Prostate gland (tissue), 2 donors: Measurements from ENCODE around the gene STX16. TPM values are rescaled to one million over a fixed set of nuclear protein-coding genes. Genes with fewer than 3 reads are reported as not detected.
"Not testable (repeated sequence)": the region's sequence is repeated elsewhere in the genome, so short reads cannot be mapped to it uniquely, and the experiment has no call there.

Experiments
- DNase-seq: peaks from one replicate; pipeline ENCODE4 v3.0.0-alpha.2; 2019; ENCODE audit warnings: low spot score
- H3K27ac ChIP-seq, 2 donors: fragments of 200-600 bp; sonication (generic); 2 replicates each; pipeline ENCODE4 v1.5.1; 2017 to 2019
- H3K27me3 ChIP-seq: fragments of 200-600 bp; sonication (generic); replicated peaks from 2 replicates; pipeline ENCODE4 v1.5.1; 2019; ENCODE audit not compliant: insufficient read depth
- H3K36me3 ChIP-seq, 2 donors: fragments of 200-600 bp; sonication (generic); 1 replicate in 1 of 2; 2 replicates in 1 of 2; pipeline versions ENCODE4 v1.5.1 to v1.8.1; 2017 to 2019
- H3K4me1 ChIP-seq: fragments of 200-600 bp; sonication (generic); replicated peaks from 2 replicates; pipeline ENCODE4 v1.5.1; 2019
- H3K4me3 ChIP-seq, 2 donors: fragments of 200-600 bp; sonication (generic); 2 replicates each; pipeline ENCODE4 v1.5.1; 2017 to 2019
- H3K9me3 ChIP-seq: fragments of 200-600 bp; sonication (generic); 2 replicates; pipeline ENCODE4 v1.5.1; 2017
- CTCF ChIP-seq, 4 experiments: fragments of 200-600 bp in 2 of 4; fragments of 450-650 bp in 2 of 4; sonication (generic) in 2 of 4; IDR thresholded peaks; 1 replicate in 3 of 4; 2 replicates in 1 of 4; pipeline ENCODE4 v1.5.1; 2016 to 2019; ENCODE audit warnings: antibody characterized with exemption in 4 of 4, mild to moderate bottlenecking in 2 of 4, moderate library complexity in 2 of 4
- POLR2A ChIP-seq: fragments of 450-650 bp; IDR thresholded peaks from one replicate; pipeline ENCODE4 v1.6.1; 2016; ENCODE audit warnings: antibody characterized with exemption, mild to moderate bottlenecking
- POLR2AphosphoS5 ChIP-seq: sonication (generic); formaldehyde crosslinking; IDR thresholded peaks from one replicate; pipeline ENCODE4 v1.6.1; 2017; ENCODE audit warnings: antibody characterized with exemption
- WGBS: methylation state at CpG from one replicate; pipeline ENCODE4 v1.1.5; 2018; 5-methylcytosine and 5-hydroxymethylcytosine counted together
- intact Hi-C: fragments of 100-400 bp; cut with DNase I; formaldehyde crosslinking; loops from one replicate; pipeline ENCODE4 v1.14.2; 2022
- total RNA-seq, 2 donors: library from RNA; depleted of rRNA; stranded (reverse); fragments of >200 nt; gene quantifications; one replicate each; pipeline ENCODE4 v1.1.0, GENCODE V29; 2016

The STX16 gene
- total RNA-seq, 2 donors from 2014 or later: 34.3 to 115 TPM

- Histone ChIP-seq H3K27me3 (no peaks in the 10 kb centered on the region), H3K9me3 (no peaks in the 10 kb centered on the region), H3K36me3 (no peaks in the 10 kb centered on the region), H3K4me3 (no peak overlapping the region), H3K27ac (no peak overlapping the region), H3K4me1 (no peaks in the 10 kb centered on the region)
- DNase-seq: no peak
- no peak for TF ChIP-seq POLR2A
- TF ChIP-seq POLR2AphosphoS5: no peak
- no peak for TF ChIP-seq CTCF (IDR thresholded peaks at IDR 0.05)
- WGBS: 82% methylated on average over 9 of the region's 9 CpGs
- intact Hi-C loops: no loop called here
Observed at GRCh38 chr20:58722877-58723627, 72.0 kb downstream of the STX16 start.

- intact Hi-C loops: no loop called here
- no peak for TF ChIP-seq POLR2AphosphoS5
- TF ChIP-seq CTCF (IDR thresholded peaks at IDR 0.05): no peak
- TF ChIP-seq POLR2A: no peak
- no peak overlapping the region for H3K27ac ChIP-seq
- no peaks in the 10 kb centered on the region for H3K9me3 ChIP-seq
- H3K36me3 ChIP-seq: no peaks in the 10 kb centered on the region
- H3K4me1 ChIP-seq: no peaks in the 10 kb centered on the region
- 74% methylated on average over 3 of the region's 3 CpGs for WGBS
- no peaks in the 10 kb centered on the region for H3K27me3 ChIP-seq
- DNase-seq: no peak
- no peak overlapping the region for H3K4me3 ChIP-seq
Observed at GRCh38 chr20:58723628-58723984, 72.5 kb downstream of the STX16 start.

GRCh38 chr20:58726156-58726555 lies 75.1 kb downstream of the STX16 start:
- 70% methylated on average over 2 of the region's 2 CpGs for WGBS
- H3K27ac ChIP-seq, H3K4me1 ChIP-seq, intact Hi-C loops, H3K9me3 ChIP-seq, H3K36me3 ChIP-seq, H3K4me3 ChIP-seq, H3K27me3 ChIP-seq, DNase-seq: not testable (repeated sequence)

Other genes starting within 250 kb of the STX16 start
- under 1 TPM; 0.23 to 0.46 TPM for gene APCDD1L, start 135.9 kb upstream of the STX16 start, total RNA-seq
- 10 to 100 TPM; 25.7 to 63.1 TPM for gene NPEPL1, start 41.5 kb downstream of the STX16 start, total RNA-seq
- gene GNAS-AS1, start 199.6 kb downstream of the STX16 start, total RNA-seq: 1 to 10 TPM in 1 of 2 donors, under 1 TPM in 1; 0.50 to 1.8 TPM
- gene GNAS, start 201.4 kb downstream of the STX16 start, total RNA-seq: 100 to 1,000 TPM; 644 to 900 TPM